Left renal pelvis (tissue), 4 donors: Measurements from ENCODE around the gene F13B. TPM values are rescaled to one million over a fixed set of nuclear protein-coding genes. Genes with fewer than 3 reads are reported as not detected.

Source experiments
- polyA plus RNA-seq, 4 donors: library from polyadenylated mRNA; unstranded; fragments of 120-200 nt; gene quantifications; one replicate each; pipeline ENCODE4 v1.2.1, GENCODE V29; 2013; ENCODE audit not compliant: insufficient read length in 4 of 4

Gene F13B
- polyA plus RNA-seq, 4 donors: 0.72 TPM; not detected in 3

Other genes with a start within 250 kb of the F13B start
- 1 to 10 TPM in 1 of 4 donors, under 1 TPM in 1, not detected in 2; 0.60 to 3.7 TPM for gene CFHR1, start 247.5 kb downstream of the F13B start, polyA plus RNA-seq
- gene CFHR4, start 179.2 kb downstream of the F13B start, polyA plus RNA-seq: under 1 TPM in 1 of 4 donors, not detected in 3; 0.07 TPM
- under 1 TPM in 2 of 4 donors, not detected in 2; 0.11 to 0.68 TPM for gene CFHR2, start 123.5 kb downstream of the F13B start, polyA plus RNA-seq
- gene CFHR5, start 89.7 kb downstream of the F13B start, polyA plus RNA-seq: not detected
- 10 to 100 TPM; 22.0 to 25.9 (median 22.8) TPM for gene ASPM, start 79.4 kb upstream of the F13B start, polyA plus RNA-seq
- 10 to 100 TPM; 17.2 to 23.9 (median 19.5) TPM for gene ZBTB41, start 134.0 kb upstream of the F13B start, polyA plus RNA-seq
- 1 to 10 TPM in 3 of 4 donors, under 1 TPM in 1; 0.34 to 3.3 (median 2.1) TPM for gene CRB1, start 201.0 kb upstream of the F13B start, polyA plus RNA-seq